HepG2 (cell line): ENCODE measurements around the gene ARFGEF3. TPM values are rescaled to one million over a fixed set of nuclear protein-coding genes. Genes with fewer than 3 reads are reported as not detected.

ENCODE experiments used
- ATAC-seq: fragments of 200-7000 bp; cut with Tn5 transposase; 3 replicates; pipeline ENCODE4 v1.9.1; 2020; ENCODE audit warnings: mild to moderate bottlenecking, moderate library complexity
- BruUV-seq: library from RNA; stranded (reverse); fragments of 400-500 nt; replicated peaks from 2 replicates; lab custom pipeline; 2021; lab: Mats Ljungman, UMichigan
- CTCF ChIA-PET: fragments of 300-600 bp; formaldehyde crosslinking; extraction: SDS; loops from one replicate; lab custom pipeline; 2021; ENCODE audit warnings: low total read pairs, inconsistent platforms, low intra/inter-chr PET ratio; lab: Yijun Ruan, JAX
- POLR2A ChIA-PET: fragments of 350-600 bp; sonication (Branson Sonifier 250); formaldehyde crosslinking; loops from one replicate; lab custom pipeline; 2020; ENCODE audit warnings: antibody characterized with exemption, inconsistent platforms; lab: Yijun Ruan, JAX
- DNase-seq: peaks from one replicate; pipeline ENCODE4 v3.0.0-alpha.2; 2015; ENCODE audit warnings: low spot score
- FAIRE-seq: peaks from 3 replicates; lab custom pipeline; 2011; peaks lifted over from hg19 to GRCh38; lab: Jason Lieb, UNC
- H2AFZ ChIP-seq: one replicate; pipeline ENCODE4 v1.6.1; 2011; ENCODE audit warnings: low read length, inconsistent platforms
- H3K27ac ChIP-seq: fragments of 300-600 bp; 3 replicates; pipeline ENCODE4 v1.8.0; 2011; ENCODE audit warnings: mixed run types, mild to moderate bottlenecking, mixed read lengths, low read length, inconsistent platforms; ENCODE audit not compliant: insufficient read depth; ENCODE audit errors: extremely low read length
- H3K27me3 ChIP-seq, 2 experiments: fragments of 200-600 bp in 1 of 2; 2 replicates in 1 of 2; 3 replicates in 1 of 2; pipeline versions ENCODE4 v1.6.0 to v1.8.0; 2011; ENCODE audit warnings: low read length in 2 of 2, mild to moderate bottlenecking in 2 of 2, moderate library complexity in 2 of 2, inconsistent platforms in 1 of 2; ENCODE audit not compliant: insufficient read depth in 2 of 2, control insufficient read depth in 1 of 2
- H3K36me3 ChIP-seq, 2 experiments: fragments of 200-600 bp in 1 of 2; replicated peaks in 1 of 2; 2 replicates in 1 of 2; 3 replicates in 1 of 2; pipeline versions ENCODE4 v1.5.1 to v1.8.0; 2011; ENCODE audit warnings: low read length in 2 of 2, inconsistent platforms in 1 of 2; ENCODE audit not compliant: insufficient read depth in 2 of 2, control insufficient read depth in 1 of 2
- H3K4me1 ChIP-seq: 2 replicates; pipeline ENCODE4 v1.5.1; 2012; ENCODE audit warnings: low read length, inconsistent platforms; ENCODE audit not compliant: insufficient read depth
- H3K4me2 ChIP-seq: 2 replicates; pipeline ENCODE4 v1.6.0; 2011; ENCODE audit warnings: low read depth, low read length, inconsistent platforms
- H3K4me3 ChIP-seq, 3 experiments: fragments of 200-600 bp in 1 of 3; sonication (generic), shearing (Covaris generic) in 1 of 3; replicated peaks in 1 of 3; 2 replicates each; pipeline ENCODE4 v1.5.1; 2011 to 2016; ENCODE audit warnings: low read length in 3 of 3, inconsistent platforms in 2 of 3, low read depth in 2 of 3, mild to moderate bottlenecking in 2 of 3, control low read depth in 1 of 3, mixed read lengths in 1 of 3; ENCODE audit not compliant: insufficient read depth in 1 of 3
- H3K79me2 ChIP-seq: one replicate; pipeline ENCODE4 v1.6.1; 2011; ENCODE audit warnings: low read length, inconsistent platforms; ENCODE audit not compliant: insufficient read depth
- H3K9ac ChIP-seq: 2 replicates; pipeline ENCODE4 v1.6.0; 2011; ENCODE audit warnings: mild to moderate bottlenecking, low read depth, low read length, inconsistent platforms; ENCODE audit not compliant: insufficient read depth
- H3K9me3 ChIP-seq: 2 replicates; pipeline ENCODE4 v1.5.1; 2012; ENCODE audit warnings: mild to moderate bottlenecking, low read length
- H4K20me1 ChIP-seq: 2 replicates; pipeline ENCODE4 v1.6.0; 2011; ENCODE audit warnings: inconsistent platforms, mild to moderate bottlenecking, low read length, moderate library complexity; ENCODE audit not compliant: insufficient read depth
- ATF1 ChIP-seq: IDR thresholded peaks from 2 replicates; pipeline ENCODE4 v1.6.1; 2016; ENCODE audit warnings: mild to moderate bottlenecking, control low read depth
- CENPBD1 ChIP-seq: sonication (generic); formaldehyde crosslinking; IDR thresholded peaks from 2 replicates; pipeline ENCODE4 v1.8.0; 2022; ENCODE audit warnings: missing genetic modification reagents, low read depth, mild to moderate bottlenecking, borderline replicate concordance
- FOXP4 ChIP-seq: sonication (generic); formaldehyde crosslinking; IDR thresholded peaks from 2 replicates; pipeline ENCODE4 v1.4.0; 2020; ENCODE audit warnings: missing genetic modification reagents
- GMEB2 ChIP-seq: IDR thresholded peaks from 2 replicates; pipeline ENCODE4 v1.6.1; 2016; ENCODE audit warnings: missing biosample characterization, missing genetic modification reagents, low read depth
- HIVEP1 ChIP-seq: sonication (generic); formaldehyde crosslinking; IDR thresholded peaks from 2 replicates; pipeline ENCODE4 v1.4.0; 2020; ENCODE audit warnings: mild to moderate bottlenecking, missing genetic modification reagents
- NAIF1 ChIP-seq: sonication (generic); formaldehyde crosslinking; IDR thresholded peaks from 2 replicates; pipeline ENCODE4 v1.5.0; 2020; ENCODE audit warnings: mild to moderate bottlenecking, missing genetic modification reagents, borderline replicate concordance
- PHF20 ChIP-seq: sonication (generic); formaldehyde crosslinking; IDR thresholded peaks from 2 replicates; pipeline ENCODE4 v1.5.0; 2020; ENCODE audit warnings: mild to moderate bottlenecking, missing genetic modification reagents
- SP1 ChIP-seq, 2 experiments: fragments of 450-650 bp in 1 of 2; sonication (generic) in 1 of 2; formaldehyde crosslinking in 1 of 2; IDR thresholded peaks; 2 replicates each; pipeline versions ENCODE4 v1.4.0 to v1.6.1; 2016 to 2020; ENCODE audit warnings: missing genetic modification reagents in 1 of 2
- TAF15 ChIP-seq: fragments of 200-400 bp; formaldehyde crosslinking; IDR thresholded peaks from one replicate; pipeline ENCODE4 v1.6.1; 2018; ENCODE audit warnings: mild to moderate bottlenecking, low read depth, low read length; ENCODE audit not compliant: poor library complexity, severe bottlenecking
- USF2 ChIP-seq, 2 experiments: sonication (generic) in 1 of 2; formaldehyde crosslinking in 1 of 2; IDR thresholded peaks; 2 replicates each; pipeline versions ENCODE4 v1.5.1 to v1.6.1; 2011 to 2020; ENCODE audit warnings: borderline replicate concordance in 1 of 2, low read depth in 1 of 2, low read length in 1 of 2, mild to moderate bottlenecking in 1 of 2, missing genetic modification reagents in 1 of 2, moderate library complexity in 1 of 2
- ZFP1 ChIP-seq: IDR thresholded peaks from 2 replicates; pipeline ENCODE4 v1.6.1; 2016
- ZNF567 ChIP-seq: sonication (generic); formaldehyde crosslinking; IDR thresholded peaks from 2 replicates; pipeline ENCODE4 v1.8.1; 2023; ENCODE audit warnings: mild to moderate bottlenecking, missing genetic modification reagents, borderline replicate concordance
- ZNF816 ChIP-seq: sonication (generic); formaldehyde crosslinking; IDR thresholded peaks from 2 replicates; pipeline ENCODE4 v1.8.0; 2022; ENCODE audit warnings: missing genetic modification reagents, mild to moderate bottlenecking, borderline replicate concordance
- ZNF841 ChIP-seq: sonication (generic); formaldehyde crosslinking; IDR thresholded peaks from 2 replicates; pipeline ENCODE4 v1.8.1; 2023; ENCODE audit warnings: missing genetic modification reagents, borderline replicate concordance
- WGBS: methylation state at CpG from one replicate; pipeline ENCODE4 v1.1.6; 2017; ENCODE audit warnings: low lambda C conversion rate; 5-methylcytosine and 5-hydroxymethylcytosine counted together
- in situ Hi-C: cut with HindIII; loops from 2 replicates; pipeline ENCODE4 v1.10.0; 2017; ENCODE audit warnings: low pct_unique_long_range_greater_than_20kb; ENCODE audit not compliant: extremely low pct_ligation_motif_present
- intact Hi-C: fragments of 100-400 bp; cut with micrococcal nuclease; formaldehyde crosslinking; loops from one replicate; pipeline ENCODE4 v1.10.0; 2022; ENCODE audit not compliant: unreplicated experiment
- polyA plus RNA-seq, 8 experiments: library from polyadenylated mRNA; depleted of rRNA in 3 of 8; stranded (reverse) in 7 of 8; unstranded in 1 of 8; fragments of >200 nt; fragmentation: Illumina TruSeq in 4 of 8; extraction: Trizol in 4 of 8; gene quantifications; 2 replicates each; pipeline versions ENCODE4 v1.2.1 to v1.2.3, GENCODE V29; 2011 to 2016; ENCODE audit warnings: low read depth in 4 of 8, missing spikeins in 1 of 8, mixed read lengths in 1 of 8; ENCODE audit not compliant: insufficient read depth in 1 of 8
- total RNA-seq, 5 experiments: library from RNA; depleted of rRNA; stranded (reverse); fragments of >200 nt; fragmentation: Illumina TruSeq; extraction: Trizol; gene quantifications; 2 replicates each; pipeline ENCODE4 v1.2.3, GENCODE V29; 2016; ENCODE audit warnings: low read depth in 1 of 5
- TF ChIP-seq, protein P1 (sequence below): fragments of 450-650 bp; IDR thresholded peaks from 2 replicates; pipeline ENCODE4 v1.6.1; 2016

ARFGEF3 gene
- total and polyA plus RNA-seq, 2 of the 13 experiments (the other 11 are each of a cell fraction or from before 2014, with no cell fraction given) = 0.60 to 2.6 TPM

- Histone ChIP-seq H3K9ac (no peak overlapping the region), H3K27ac (no peak overlapping the region), H4K20me1 (no peaks in the 10 kb centered on the region), H3K4me3 (no peak overlapping the region), H3K36me3 (no peaks in the 10 kb centered on the region), H3K9me3 (no peaks in the 10 kb centered on the region), H3K4me2 (no peak overlapping the region), H2AFZ (no peak overlapping the region), H3K4me1 (peaks cover 11% of the 10 kb centered on the region), H3K79me2 (no peaks in the 10 kb centered on the region), H3K27me3 (no peaks in the 10 kb centered on the region)
- 65% methylated on average over 7 of the region's 7 CpGs for whole genome bisulfite sequencing
- ATAC-seq (no peak), FAIRE-seq (no peak), DNase-seq (no peak)
- intact Hi-C loops (no loop called here), in situ Hi-C loops (no loop called here)
- POLR2A ChIA-PET = no interaction called here
- BruUV-seq = no TSS peak
- CTCF ChIA-PET = no interaction called here
- TF ChIP-seq NAIF1 (CRISPR knock-in tag) = no peak
- no peak for TF ChIP-seq ZNF567 (CRISPR knock-in tag)
- TF ChIP-seq PHF20 (CRISPR knock-in tag) = no peak
- no peak for TF ChIP-seq FOXP4 (CRISPR knock-in tag)
- no peak for TF ChIP-seq GMEB2 (CRISPR knock-in tag)
- TF ChIP-seq ZNF816 (CRISPR knock-in tag) = no peak
- TF ChIP-seq HIVEP1 (CRISPR knock-in tag) = no peak
- TF ChIP-seq ZNF841 (CRISPR knock-in tag) = no peak
- no peak for TF ChIP-seq TAF15
- TF ChIP-seq, protein P1, sequence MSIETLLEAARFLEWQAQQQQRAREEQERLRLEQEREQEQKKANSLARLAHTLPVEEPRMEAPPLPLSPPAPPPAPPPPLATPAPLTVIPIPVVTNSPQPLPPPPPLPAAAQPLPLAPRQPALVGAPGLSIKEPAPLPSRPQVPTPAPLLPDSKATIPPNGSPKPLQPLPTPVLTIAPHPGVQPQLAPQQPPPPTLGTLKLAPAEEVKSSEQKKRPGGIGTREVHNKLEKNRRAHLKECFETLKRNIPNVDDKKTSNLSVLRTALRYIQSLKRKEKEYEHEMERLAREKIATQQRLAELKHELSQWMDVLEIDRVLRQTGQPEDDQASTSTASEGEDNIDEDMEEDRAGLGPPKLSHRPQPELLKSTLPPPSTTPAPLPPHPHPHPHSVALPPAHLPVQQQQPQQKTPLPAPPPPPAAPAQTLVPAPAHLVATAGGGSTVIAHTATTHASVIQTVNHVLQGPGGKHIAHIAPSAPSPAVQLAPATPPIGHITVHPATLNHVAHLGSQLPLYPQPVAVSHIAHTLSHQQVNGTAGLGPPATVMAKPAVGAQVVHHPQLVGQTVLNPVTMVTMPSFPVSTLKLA = no peak
- no peak for TF ChIP-seq ZFP1 (CRISPR knock-in tag)
- TF ChIP-seq USF2 (IDR thresholded peaks at IDR 0.05; ENCODE audit: low read depth, low read length) = no peak
- no peak for TF ChIP-seq USF2 (CRISPR knock-in tag; IDR thresholded peaks at IDR 0.05; ENCODE audit: borderline replicate concordance)
- no peak for TF ChIP-seq ATF1 (CRISPR knock-in tag)
- no peak for TF ChIP-seq CENPBD1 (CRISPR knock-in tag)
- no peak for TF ChIP-seq SP1 (IDR thresholded peaks at IDR 0.05)
- no peak for TF ChIP-seq SP1 (CRISPR knock-in tag; IDR thresholded peaks at IDR 0.05)
Observed at GRCh38 chr6:138215093-138215782, 53.5 kb downstream of the ARFGEF3 start.
